Glutamatergic neuron (in vitro differentiated cells): ENCODE measurements around the gene ADAMTS6. TPM values are rescaled to one million over a fixed set of nuclear protein-coding genes. Genes with fewer than 3 reads are reported as not detected.

Source experiments
- DNase-seq: peaks from one replicate; pipeline ENCODE4 v3.0.0; 2022
- H3K27ac Mint-ChIP-seq: one replicate; pipeline ENCODE4 v1.8.0; 2020; ENCODE audit warnings: mild to moderate bottlenecking, mixed read lengths, inconsistent platforms; ENCODE audit not compliant: unreplicated experiment
- H3K27me3 Mint-ChIP-seq: one replicate; pipeline ENCODE4 v1.8.0; 2020; ENCODE audit warnings: mild to moderate bottlenecking, moderate library complexity, mixed read lengths, inconsistent platforms; ENCODE audit not compliant: unreplicated experiment
- H3K36me3 Mint-ChIP-seq: one replicate; pipeline ENCODE4 v1.8.0; 2020; ENCODE audit warnings: mild to moderate bottlenecking, mixed read lengths, inconsistent platforms; ENCODE audit not compliant: unreplicated experiment
- H3K4me1 Mint-ChIP-seq: one replicate; pipeline ENCODE4 v1.8.0; 2020; ENCODE audit warnings: mild to moderate bottlenecking, low read depth, mixed read lengths, inconsistent platforms; ENCODE audit not compliant: unreplicated experiment
- H3K4me3 Mint-ChIP-seq: one replicate; pipeline ENCODE4 v1.8.0; 2020; ENCODE audit warnings: mild to moderate bottlenecking, mixed read lengths, inconsistent platforms; ENCODE audit not compliant: unreplicated experiment
- H3K9me3 Mint-ChIP-seq: one replicate; pipeline ENCODE4 v1.8.0; 2020; ENCODE audit warnings: mild to moderate bottlenecking, moderate library complexity, mixed read lengths, inconsistent platforms; ENCODE audit not compliant: unreplicated experiment
- CTCF ChIP-seq: fragments of 200-600 bp; sonication (generic); IDR thresholded peaks from one replicate; pipeline ENCODE4 v1.5.0; 2021; ENCODE audit not compliant: partially characterized antibody, unreplicated experiment
- total RNA-seq: library from RNA; stranded (reverse); fragmentation: NEBNext Ultra II Directional; extraction: Animal tissue kit (Norgen Biotek cat#: 25700); gene quantifications from one replicate; pipeline ENCODE4 v1.2.1, GENCODE V29; 2021; ENCODE audit not compliant: unreplicated experiment

Gene ADAMTS6
- total RNA-seq, 1 donor from 2014 or later = 2.1 TPM

DNA sequence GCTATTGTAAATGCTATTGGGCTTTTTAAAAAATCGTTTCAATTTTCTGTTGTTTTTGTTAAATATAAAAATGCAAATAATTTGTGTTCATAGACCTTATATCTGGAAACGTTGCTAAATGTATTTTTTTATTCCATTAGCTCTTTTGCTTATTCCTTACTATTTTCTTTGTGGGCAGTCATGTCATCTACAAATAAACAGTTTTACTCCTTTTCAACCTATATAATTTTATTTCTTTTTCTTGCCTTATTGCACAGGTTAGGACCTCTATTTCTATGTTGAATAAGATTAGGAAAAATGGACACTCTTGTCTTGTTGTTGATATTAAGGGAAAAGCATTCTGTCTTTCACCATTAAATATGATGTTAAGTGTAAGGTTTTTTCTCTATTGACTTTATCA lies 364.2 kb downstream of the ADAMTS6 start:
- H3K9me3 Mint-ChIP-seq = peaks cover 3% of the 10 kb centered on the region
- no peaks in the 10 kb centered on the region for H3K4me1 Mint-ChIP-seq
- H3K36me3 Mint-ChIP-seq = peaks cover 6% of the 10 kb centered on the region
- H3K27ac Mint-ChIP-seq = no peak overlapping the region
- H3K27me3 Mint-ChIP-seq = no peaks in the 10 kb centered on the region
- no peak overlapping the region for H3K4me3 Mint-ChIP-seq
- no peak for DNase-seq
- TF ChIP-seq CTCF = no peak

DNA sequence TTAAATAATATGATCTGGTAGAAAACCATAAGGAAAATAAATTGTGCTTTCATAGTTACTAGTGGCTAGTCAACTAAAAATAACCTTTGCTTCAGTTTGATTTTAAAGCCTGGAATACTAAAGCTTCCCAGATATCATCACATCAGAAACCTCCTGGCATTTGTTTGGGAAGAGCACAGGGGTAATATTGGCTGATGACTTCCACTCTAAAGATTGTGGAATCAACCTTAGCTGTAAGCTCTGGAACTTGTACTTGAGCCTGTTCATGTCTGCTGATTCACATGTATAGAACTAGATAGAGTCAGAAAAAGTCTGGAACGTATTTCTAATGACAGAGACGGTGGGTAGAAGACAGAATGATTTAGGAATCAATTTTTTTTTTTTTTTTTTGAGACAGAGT lies 367.9 kb downstream of the ADAMTS6 start:
- Mint-ChIP-seq H3K4me1 (no peaks in the 10 kb centered on the region), H3K4me3 (no peak overlapping the region), H3K9me3 (peaks cover 3% of the 10 kb centered on the region), H3K27me3 (peaks cover 1% of the 10 kb centered on the region), H3K27ac (no peak overlapping the region), H3K36me3 (peaks cover 6% of the 10 kb centered on the region)
- DNase-seq = no peak
- TF ChIP-seq CTCF = no peak

DNA sequence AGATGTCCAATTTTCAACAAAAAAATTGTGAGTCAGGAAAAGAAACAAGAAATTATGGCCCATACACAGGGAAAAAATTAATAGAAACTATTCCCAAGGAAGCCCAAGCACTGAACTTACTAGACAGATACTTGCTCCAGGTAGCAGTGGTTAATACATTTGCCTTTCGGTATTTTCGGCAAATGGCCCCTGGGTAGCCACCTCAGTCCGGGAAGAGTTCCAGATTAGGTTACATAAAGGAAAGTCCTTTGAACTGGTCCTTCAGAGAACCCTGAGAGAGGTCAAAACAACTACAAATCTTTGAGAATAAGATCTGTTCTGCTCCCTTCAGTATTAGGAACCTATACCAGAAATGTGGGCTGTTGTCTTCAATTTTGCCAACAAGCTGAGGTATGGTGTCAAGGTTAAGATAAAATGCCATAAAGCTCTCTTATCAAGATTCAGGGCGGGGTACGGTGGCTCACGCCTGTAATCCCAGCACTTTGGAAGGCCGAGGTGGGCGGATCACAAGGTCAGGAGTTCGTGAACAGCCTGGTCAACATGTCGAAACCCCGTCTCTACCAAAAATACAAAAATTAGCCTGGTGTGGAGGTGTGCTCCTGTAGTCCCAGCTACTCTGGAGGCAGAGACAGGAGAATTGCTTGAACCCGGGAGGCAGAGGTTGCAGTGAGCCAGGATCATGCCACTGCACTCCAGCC lies 369.6 kb downstream of the ADAMTS6 start:
- H3K9me3 Mint-ChIP-seq = no peaks in the 10 kb centered on the region
- peaks cover 1% of the 10 kb centered on the region for H3K27me3 Mint-ChIP-seq
- no peak for TF ChIP-seq CTCF
- no peak overlapping the region for H3K4me3 Mint-ChIP-seq
- H3K36me3 Mint-ChIP-seq = no peaks in the 10 kb centered on the region
- no peaks in the 10 kb centered on the region for H3K4me1 Mint-ChIP-seq
- DNase-seq = no peak
- no peak overlapping the region for H3K27ac Mint-ChIP-seq

- H3K9me3 Mint-ChIP-seq = peaks cover 2% of the 10 kb centered on the region
- H3K36me3 Mint-ChIP-seq = no peaks in the 10 kb centered on the region
- no peak for DNase-seq
- TF ChIP-seq CTCF = no peak
- peaks cover 2% of the 10 kb centered on the region for H3K4me1 Mint-ChIP-seq
- H3K27ac Mint-ChIP-seq = no peak overlapping the region
- no peak overlapping the region for H3K4me3 Mint-ChIP-seq
- peaks cover 1% of the 10 kb centered on the region for H3K27me3 Mint-ChIP-seq
Measured at GRCh38 chr5:65108786-65109743, 372.7 kb downstream of the ADAMTS6 start.

DNA sequence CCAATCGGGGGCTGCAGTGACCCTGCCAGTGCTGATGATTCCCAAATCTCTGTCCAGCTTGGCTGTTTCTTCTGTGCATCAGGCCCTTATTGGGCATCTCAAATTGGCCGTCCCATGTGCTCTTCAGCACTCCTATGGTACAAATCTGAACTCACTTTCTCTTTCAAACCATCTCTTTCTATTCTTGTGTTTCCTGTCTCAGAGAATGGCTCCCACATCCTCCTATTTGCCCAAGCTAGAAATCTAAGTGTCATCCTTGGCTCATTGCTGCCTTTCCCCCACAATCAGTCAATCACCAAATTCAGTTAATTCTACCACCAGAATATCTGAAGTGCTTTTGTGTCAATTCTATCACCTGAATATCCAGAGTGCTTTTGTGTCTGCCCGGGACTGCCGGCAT lies 376.4 kb downstream of the ADAMTS6 start:
- H3K9me3 Mint-ChIP-seq = peaks cover 2% of the 10 kb centered on the region
- H3K4me3 Mint-ChIP-seq = no peak overlapping the region
- H3K36me3 Mint-ChIP-seq = no peaks in the 10 kb centered on the region
- H3K4me1 Mint-ChIP-seq = peaks cover 10% of the 10 kb centered on the region
- no peak overlapping the region for H3K27ac Mint-ChIP-seq
- no peak for TF ChIP-seq CTCF
- no peaks in the 10 kb centered on the region for H3K27me3 Mint-ChIP-seq
- no peak for DNase-seq
